Measurements from ENCODE around the gene F7. TPM values are rescaled to one million over a fixed set of nuclear protein-coding genes. Genes with fewer than 3 reads are reported as not detected.
"Not testable (repeated sequence)": the region's sequence is repeated elsewhere in the genome, so short reads cannot be mapped to it uniquely, and the experiment has no call there.

Gene F7
- polyA plus RNA-seq, 1 donor: 1.0 TPM

DNA sequence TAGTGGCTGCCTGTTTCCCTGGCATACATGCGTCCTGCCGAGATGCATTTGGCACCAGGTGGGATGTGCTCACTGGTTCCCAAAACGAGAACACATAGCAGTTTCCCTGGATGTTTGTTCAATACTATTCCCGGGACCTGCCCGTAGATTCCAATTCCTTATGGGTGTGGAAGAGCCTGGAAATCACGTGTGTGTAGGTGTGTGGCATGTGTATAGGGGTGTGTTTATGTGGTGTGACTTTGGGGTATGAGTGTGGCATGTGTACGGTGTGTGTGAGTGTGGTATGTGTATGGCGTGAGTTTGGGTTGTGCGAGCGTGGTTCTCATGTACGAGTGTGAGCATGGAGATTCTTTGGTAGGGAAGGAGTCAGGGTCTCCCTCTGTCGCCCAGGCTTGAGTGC is 2.9 kb upstream of the F7 start:
- DNase-seq: no peak

DNA sequence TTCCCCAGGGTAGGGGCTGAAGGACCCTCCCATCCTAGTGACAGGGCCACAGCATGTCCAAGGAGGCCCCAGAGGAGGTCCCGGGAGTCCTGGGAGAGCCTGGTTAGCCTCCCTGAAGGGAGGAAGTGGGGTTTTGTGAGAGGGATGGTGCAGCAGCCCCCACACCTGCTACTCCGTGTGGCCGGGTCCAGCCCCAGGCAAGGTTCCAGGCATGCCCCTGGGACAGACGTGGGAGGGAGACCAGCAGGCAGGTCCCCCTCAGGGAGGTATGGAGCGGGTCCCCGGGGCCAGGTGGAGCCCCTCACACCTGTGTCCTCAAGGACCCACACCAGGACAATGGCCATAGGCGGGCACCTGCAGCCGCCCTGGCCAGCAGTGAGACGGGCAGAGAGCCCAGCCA is 1.9 kb upstream of the F7 start:
- DNase-seq: no peak

DNA sequence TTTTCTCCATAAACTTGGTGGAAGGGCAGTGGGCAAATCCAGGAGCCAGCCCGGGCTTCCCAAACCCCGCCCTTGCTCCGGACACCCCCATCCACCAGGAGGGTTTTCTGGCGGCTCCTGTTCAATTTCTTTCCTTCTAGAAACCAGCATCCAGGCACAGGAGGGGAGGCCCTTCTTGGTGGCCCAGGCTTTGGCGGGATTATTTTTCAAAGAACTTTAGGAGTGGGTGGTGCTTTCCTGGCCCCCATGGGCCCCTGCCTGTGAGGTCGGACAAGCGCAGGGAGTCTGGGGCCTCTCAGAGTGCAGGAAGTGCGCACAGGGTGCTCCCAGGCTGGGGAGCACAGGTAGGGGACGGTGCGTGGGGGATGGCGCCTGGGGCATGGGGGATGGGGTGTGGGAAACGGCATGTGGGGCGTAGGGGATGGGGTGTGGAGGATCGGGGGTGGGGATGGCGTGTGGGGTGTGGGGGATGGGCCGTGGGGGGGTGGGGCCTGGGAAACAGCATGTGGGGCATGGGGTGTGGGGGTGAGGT is 396 bp downstream of the F7 start:
- no peak for DNase-seq

GRCh38 chr13:113106711-113107351 is 1.2 kb downstream of the F7 start:
- DNase-seq: no peak

DNA sequence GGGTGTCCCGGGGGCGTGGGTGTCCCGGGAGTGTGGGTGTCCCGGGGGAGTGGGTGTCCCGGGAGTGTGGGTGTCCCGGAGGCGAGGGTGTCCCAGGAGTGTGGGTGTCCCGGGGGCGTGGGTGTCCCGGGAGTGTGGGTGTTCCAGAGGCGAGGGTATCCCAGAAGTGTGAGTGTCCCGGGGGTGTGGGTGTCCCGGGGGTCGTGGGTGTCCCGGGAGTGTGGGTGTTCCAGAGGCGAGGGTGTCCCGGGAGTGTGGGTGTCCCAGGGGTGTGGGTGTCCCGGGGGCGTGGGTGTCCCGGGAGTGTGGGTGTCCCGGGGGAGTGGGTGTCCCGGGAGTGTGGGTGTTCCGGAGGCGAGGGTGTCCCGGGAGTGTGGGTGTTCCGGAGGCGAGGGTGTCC is 2.9 kb downstream of the F7 start:
- not testable (repeated sequence) for DNase-seq

DNA sequence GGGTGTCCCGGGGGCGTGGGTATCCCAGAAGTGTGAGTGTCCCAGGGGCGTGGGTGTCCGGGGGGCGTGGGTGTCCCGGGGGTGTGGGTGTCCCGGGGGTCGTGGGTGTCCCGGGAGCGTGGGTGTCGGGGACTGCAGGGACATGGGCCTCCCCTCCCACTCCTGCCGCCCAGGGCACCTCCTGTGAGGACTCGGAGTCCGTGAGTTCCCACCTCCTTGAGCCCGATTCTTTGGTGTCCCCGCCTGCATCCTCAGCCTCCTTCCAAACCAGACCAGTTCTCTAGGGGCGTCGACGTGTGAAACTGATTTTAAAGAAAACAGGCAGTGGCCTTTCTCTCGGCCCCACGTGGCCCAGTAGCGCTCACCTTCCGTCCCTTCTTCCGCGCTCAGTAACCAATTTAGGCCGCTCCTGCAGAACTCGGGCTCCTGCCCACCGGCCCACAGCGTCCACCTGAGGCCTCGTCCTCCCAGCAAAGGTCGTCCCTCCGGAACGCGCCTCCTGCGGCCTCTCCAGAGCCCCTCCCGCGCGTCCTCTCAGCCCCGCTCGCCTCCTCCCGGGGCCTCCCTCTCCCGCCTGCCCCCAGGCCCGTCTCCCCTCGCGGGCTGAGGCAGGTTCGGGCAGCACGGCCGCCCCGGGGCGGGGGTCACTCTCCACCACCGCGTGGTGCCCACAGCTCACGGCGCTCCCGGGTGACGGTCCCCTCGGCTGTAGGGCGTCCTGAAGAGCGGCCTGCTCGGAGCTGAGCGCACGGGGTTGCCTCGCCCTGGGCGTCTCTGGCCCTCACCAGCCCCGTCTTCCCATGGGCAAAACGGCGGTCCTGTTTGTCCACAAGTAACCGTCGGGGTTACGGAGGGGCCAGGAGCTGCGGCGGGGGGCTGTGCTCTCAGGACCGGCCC is 3.8 kb downstream of the F7 start:
- DNase-seq: peak; percentile 44

DNA sequence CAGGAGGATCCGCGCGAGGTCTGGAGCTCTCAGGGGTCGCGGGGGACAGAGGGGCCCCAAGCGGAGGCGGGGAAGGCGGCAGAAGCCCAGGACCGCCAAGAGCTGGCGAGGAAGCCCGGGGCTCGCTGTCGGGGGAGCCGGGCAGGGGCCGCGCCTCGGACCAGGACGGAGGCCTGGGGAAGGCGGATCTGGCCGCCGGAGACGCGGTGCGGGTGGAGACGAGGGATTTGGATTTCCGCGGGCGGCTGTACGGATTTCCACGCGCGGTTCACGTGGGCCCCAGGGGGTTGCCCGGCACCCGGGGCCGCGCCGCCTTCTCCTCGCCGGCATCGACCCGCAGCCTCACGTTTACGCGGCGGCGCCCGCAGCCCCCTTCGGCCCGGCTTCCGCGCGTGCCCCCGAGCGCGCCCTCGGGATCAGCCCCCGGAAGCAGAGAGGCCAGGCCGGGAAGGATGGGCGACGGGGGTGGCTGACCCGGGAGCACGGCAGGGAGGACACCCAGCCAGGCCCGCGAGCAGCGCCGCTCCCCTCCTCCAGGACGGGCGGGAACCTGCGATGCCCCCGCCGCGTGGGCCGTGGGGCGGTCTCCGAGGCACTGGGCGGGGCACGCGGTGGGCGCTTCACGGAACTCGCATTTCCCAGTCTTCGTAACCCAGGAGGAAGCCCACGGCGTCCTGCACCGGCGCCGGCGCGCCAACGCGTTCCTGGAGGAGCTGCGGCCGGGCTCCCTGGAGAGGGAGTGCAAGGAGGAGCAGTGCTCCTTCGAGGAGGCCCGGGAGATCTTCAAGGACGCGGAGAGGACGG is 4.7 kb downstream of the F7 start:
- no peak for DNase-seq

DNA sequence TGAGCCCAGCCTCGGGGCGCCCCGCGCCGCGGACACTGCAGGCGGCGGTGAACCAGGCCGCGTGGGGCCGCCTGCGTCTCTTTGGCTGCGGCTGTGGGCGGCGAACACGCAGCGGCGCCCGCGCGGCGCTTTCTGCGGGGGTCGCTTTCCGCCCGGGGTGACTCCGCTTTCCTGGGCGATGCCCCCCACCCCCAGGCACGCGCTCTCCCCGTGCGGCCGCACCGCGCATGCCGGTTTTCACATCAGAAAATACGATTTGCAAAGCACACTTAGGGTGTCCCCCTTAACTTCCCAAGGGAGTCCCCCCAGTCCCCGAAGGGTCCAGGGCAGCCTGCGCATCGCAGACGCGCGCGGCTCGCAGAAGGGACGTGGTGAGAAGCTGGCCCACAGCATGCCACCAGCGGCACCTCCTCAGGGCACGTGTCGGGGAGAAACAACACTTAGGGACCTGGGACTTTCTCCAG is 5.3 kb downstream of the F7 start:
- DNase-seq: no peak

DNA sequence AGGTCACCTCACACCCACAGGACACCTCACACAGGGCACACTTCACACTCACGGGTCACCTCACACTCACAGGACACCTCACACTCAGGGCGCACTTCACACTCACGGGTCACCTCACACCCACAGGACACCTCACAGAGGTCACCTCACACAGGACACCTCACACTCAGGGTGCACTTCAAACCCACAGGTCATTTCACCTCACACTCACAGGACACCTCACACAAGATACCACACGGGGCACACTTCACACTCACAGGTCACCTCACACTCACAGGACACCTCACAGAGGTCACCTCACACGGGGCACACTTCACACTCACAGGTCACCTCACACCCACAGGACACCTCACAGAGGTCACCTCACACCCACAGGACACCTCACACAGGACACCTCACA is 6.2 kb downstream of the F7 start:
- not testable (repeated sequence) for DNase-seq

GRCh38 chr13:113112475-113112874 is 6.9 kb downstream of the F7 start:
- DNase-seq: not testable (repeated sequence)

DNA sequence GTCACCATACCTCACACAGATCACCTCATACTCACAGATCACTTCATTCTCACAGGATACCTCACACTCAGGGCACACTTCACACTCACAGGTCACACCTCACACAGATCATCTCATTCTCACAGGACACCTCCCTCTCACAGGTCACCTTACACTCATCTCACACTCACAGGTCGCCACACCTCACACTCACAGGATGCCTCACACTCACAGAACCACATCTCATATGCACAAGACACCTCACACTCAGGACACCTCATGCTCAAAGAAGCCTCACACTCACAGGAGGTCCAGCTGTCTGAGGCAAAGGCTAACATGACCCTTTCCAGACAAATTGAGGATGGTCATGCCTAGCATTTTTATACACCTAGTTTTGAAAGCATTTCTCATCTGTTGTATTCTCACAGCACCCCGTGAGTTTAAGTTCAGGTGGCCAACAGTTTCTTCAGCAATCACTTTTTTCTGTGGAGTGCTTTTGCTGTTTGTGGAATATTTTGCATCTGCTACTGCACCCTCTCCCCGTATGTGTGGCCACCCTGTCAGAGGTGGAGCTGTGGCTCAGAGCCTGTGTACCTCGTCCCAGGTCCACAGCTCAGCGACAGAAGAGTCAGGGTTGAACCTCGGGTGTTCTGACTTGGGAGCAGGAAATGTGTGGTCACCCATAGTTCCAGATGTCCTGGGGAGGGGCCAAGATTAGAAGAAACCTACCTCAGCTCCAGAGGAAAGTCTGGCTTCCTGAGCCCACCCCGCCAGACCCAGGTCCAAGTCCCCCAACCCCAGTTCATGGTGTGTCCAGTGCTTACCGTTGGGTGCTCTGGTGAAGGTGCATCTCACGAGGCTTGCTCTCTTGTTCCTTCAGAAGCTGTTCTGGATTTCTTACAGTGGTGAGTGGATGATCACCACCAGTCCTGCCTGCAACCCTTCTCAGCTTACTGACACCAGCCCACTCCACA is 7.6 kb downstream of the F7 start:
- DNase-seq: no peak

GRCh38 chr13:113113846-113114271 is 8.3 kb downstream of the F7 start:
- no peak for DNase-seq

- no peak for DNase-seq
Observed at GRCh38 chr13:113114511-113115362, 9.1 kb downstream of the F7 start.

GRCh38 chr13:113115363-113116205 is 10.0 kb downstream of the F7 start:
- no peak for DNase-seq

- no peak for DNase-seq
Observed at GRCh38 chr13:113116206-113116800, 10.7 kb downstream of the F7 start.

DNA sequence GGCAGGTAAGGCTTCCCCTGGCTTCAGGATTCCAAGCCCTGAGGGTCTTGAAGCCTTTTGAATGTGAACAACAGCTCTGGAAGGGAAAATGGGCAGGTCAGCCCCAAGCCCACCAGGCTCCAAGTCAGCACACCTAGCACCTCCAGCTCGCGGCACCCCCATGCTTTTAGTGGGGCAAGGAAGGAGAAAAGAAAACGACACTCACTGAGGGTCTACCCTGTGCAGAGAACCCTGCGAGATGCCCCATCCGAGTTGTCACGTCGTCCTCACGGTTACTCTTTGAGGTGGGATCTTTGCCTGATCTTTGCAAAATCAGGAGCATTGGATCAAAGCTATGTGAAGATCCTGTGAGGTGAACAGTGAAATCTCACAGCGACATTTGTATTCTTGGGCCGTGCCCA is 11.3 kb downstream of the F7 start:
- DNase-seq: no peak

GRCh38 chr13:113117335-113117872 is 11.8 kb downstream of the F7 start:
- DNase-seq: no peak

GRCh38 chr13:113117911-113118260 is 12.3 kb downstream of the F7 start:
- DNase-seq: no peak
